HepG2 (cell line): ENCODE measurements around the gene PACS1. TPM values are rescaled to one million over a fixed set of nuclear protein-coding genes. Genes with fewer than 3 reads are reported as not detected.

ENCODE experiments used
- AKAP8 ChIP-seq: sonication (generic); formaldehyde crosslinking; IDR thresholded peaks from 2 replicates; pipeline ENCODE4 v1.5.1; 2020; ENCODE audit warnings: mild to moderate bottlenecking, missing genetic modification reagents
- ATF4 ChIP-seq, 2 experiments: fragments of 450-650 bp in 1 of 2; sonication (generic) in 1 of 2; formaldehyde crosslinking; IDR thresholded peaks; 2 replicates each; pipeline versions ENCODE4 v1.5.0 to v1.8.0; 2020 to 2022; ENCODE audit warnings: mild to moderate bottlenecking in 1 of 2, missing genetic modification reagents in 1 of 2
- ERF ChIP-seq: IDR thresholded peaks from 2 replicates; pipeline ENCODE4 v1.6.1; 2018; ENCODE audit warnings: missing biosample characterization, missing genetic modification reagents
- IKZF5 ChIP-seq: IDR thresholded peaks from 2 replicates; pipeline ENCODE4 v1.6.1; 2018; ENCODE audit warnings: missing genetic modification reagents, mild to moderate bottlenecking, missing compliant biosample characterization
- JDP2 ChIP-seq: sonication (generic); formaldehyde crosslinking; IDR thresholded peaks from 2 replicates; pipeline ENCODE4 v1.8.1; 2022; ENCODE audit warnings: missing genetic modification reagents, borderline replicate concordance
- MAZ ChIP-seq, 2 experiments: sonication (generic) in 1 of 2; formaldehyde crosslinking in 1 of 2; IDR thresholded peaks; 2 replicates each; pipeline versions ENCODE4 v1.5.0 to v1.6.1; 2012 to 2020; ENCODE audit warnings: low read depth in 2 of 2, mild to moderate bottlenecking in 2 of 2, borderline replicate concordance in 1 of 2, improper control_type of control experiment in 1 of 2, low read length in 1 of 2, missing genetic modification reagents in 1 of 2, moderate library complexity in 1 of 2
- PAWR ChIP-seq: sonication (generic); formaldehyde crosslinking; IDR thresholded peaks from 2 replicates; pipeline ENCODE4 v1.4.0; 2020; ENCODE audit warnings: missing genetic modification reagents, mild to moderate bottlenecking, borderline replicate concordance
- RFX1 ChIP-seq: fragments of 450-650 bp; IDR thresholded peaks from 2 replicates; pipeline ENCODE4 v1.6.1; 2017
- SAFB2 ChIP-seq: sonication (generic); formaldehyde crosslinking; IDR thresholded peaks from 2 replicates; pipeline ENCODE4 v1.5.1; 2020; ENCODE audit warnings: missing genetic modification reagents, low read depth, mild to moderate bottlenecking, borderline replicate concordance
- SRF ChIP-seq: IDR thresholded peaks from 2 replicates; pipeline ENCODE4 v1.6.1; 2011; ENCODE audit warnings: mild to moderate bottlenecking, low read depth, low read length, moderate library complexity
- ZNF660 ChIP-seq: sonication (generic); formaldehyde crosslinking; IDR thresholded peaks from 2 replicates; pipeline ENCODE4 v1.5.1; 2020; ENCODE audit warnings: mild to moderate bottlenecking, low read depth, missing genetic modification reagents, borderline replicate concordance
- ZNF781 ChIP-seq: sonication (generic); formaldehyde crosslinking; IDR thresholded peaks from 2 replicates; pipeline ENCODE4 v1.5.1; 2020; ENCODE audit warnings: borderline replicate concordance, mild to moderate bottlenecking, missing genetic modification reagents; ENCODE audit errors: not compliant biosample characterization
- ZNF790 ChIP-seq: sonication (generic); formaldehyde crosslinking; IDR thresholded peaks from 2 replicates; pipeline ENCODE4 v1.8.0; 2022; ENCODE audit warnings: missing genetic modification reagents, mild to moderate bottlenecking, borderline replicate concordance
- ZNF800 ChIP-seq: sonication (generic); formaldehyde crosslinking; IDR thresholded peaks from 2 replicates; pipeline ENCODE4 v1.4.0; 2020; ENCODE audit warnings: missing genetic modification reagents
- polyA plus RNA-seq, 8 experiments: library from polyadenylated mRNA; depleted of rRNA in 3 of 8; stranded (reverse) in 7 of 8; unstranded in 1 of 8; fragments of >200 nt; fragmentation: Illumina TruSeq in 4 of 8; extraction: Trizol in 4 of 8; gene quantifications; 2 replicates each; pipeline versions ENCODE4 v1.2.1 to v1.2.3, GENCODE V29; 2011 to 2016; ENCODE audit warnings: low read depth in 4 of 8, missing spikeins in 1 of 8, mixed read lengths in 1 of 8; ENCODE audit not compliant: insufficient read depth in 1 of 8
- total RNA-seq, 5 experiments: library from RNA; depleted of rRNA; stranded (reverse); fragments of >200 nt; fragmentation: Illumina TruSeq; extraction: Trizol; gene quantifications; 2 replicates each; pipeline ENCODE4 v1.2.3, GENCODE V29; 2016; ENCODE audit warnings: low read depth in 1 of 5
- TF ChIP-seq, protein P1 (sequence below): sonication (generic); formaldehyde crosslinking; IDR thresholded peaks from one replicate; pipeline ENCODE4 v1.5.1; 2020; ENCODE audit warnings: mild to moderate bottlenecking, missing genetic modification reagents; ENCODE audit errors: not compliant biosample characterization

The PACS1 gene
- total and polyA plus RNA-seq, 2 of the 13 experiments (the other 11 are each of a cell fraction or from before 2014, with no cell fraction given) = 7.6 to 8.6 TPM

- no peak for TF ChIP-seq JDP2 (CRISPR knock-in tag)
- no peak for TF ChIP-seq ZNF790 (CRISPR knock-in tag)
- no peak; the same call in 1 of the 2 replicates for TF ChIP-seq ERF
- TF ChIP-seq ZNF800 (CRISPR knock-in tag) = no peak
- TF ChIP-seq ATF4 (CRISPR knock-in tag; IDR thresholded peaks at IDR 0.05) = peak in 1 of 2 experiments; percentile 86; a peak in 2 of 4 replicates
- 0 out of 2 replicates have a peak, but pooled peaks have one; percentile 20 for TF ChIP-seq IKZF5 (CRISPR knock-in tag)
- TF ChIP-seq, protein P1, sequence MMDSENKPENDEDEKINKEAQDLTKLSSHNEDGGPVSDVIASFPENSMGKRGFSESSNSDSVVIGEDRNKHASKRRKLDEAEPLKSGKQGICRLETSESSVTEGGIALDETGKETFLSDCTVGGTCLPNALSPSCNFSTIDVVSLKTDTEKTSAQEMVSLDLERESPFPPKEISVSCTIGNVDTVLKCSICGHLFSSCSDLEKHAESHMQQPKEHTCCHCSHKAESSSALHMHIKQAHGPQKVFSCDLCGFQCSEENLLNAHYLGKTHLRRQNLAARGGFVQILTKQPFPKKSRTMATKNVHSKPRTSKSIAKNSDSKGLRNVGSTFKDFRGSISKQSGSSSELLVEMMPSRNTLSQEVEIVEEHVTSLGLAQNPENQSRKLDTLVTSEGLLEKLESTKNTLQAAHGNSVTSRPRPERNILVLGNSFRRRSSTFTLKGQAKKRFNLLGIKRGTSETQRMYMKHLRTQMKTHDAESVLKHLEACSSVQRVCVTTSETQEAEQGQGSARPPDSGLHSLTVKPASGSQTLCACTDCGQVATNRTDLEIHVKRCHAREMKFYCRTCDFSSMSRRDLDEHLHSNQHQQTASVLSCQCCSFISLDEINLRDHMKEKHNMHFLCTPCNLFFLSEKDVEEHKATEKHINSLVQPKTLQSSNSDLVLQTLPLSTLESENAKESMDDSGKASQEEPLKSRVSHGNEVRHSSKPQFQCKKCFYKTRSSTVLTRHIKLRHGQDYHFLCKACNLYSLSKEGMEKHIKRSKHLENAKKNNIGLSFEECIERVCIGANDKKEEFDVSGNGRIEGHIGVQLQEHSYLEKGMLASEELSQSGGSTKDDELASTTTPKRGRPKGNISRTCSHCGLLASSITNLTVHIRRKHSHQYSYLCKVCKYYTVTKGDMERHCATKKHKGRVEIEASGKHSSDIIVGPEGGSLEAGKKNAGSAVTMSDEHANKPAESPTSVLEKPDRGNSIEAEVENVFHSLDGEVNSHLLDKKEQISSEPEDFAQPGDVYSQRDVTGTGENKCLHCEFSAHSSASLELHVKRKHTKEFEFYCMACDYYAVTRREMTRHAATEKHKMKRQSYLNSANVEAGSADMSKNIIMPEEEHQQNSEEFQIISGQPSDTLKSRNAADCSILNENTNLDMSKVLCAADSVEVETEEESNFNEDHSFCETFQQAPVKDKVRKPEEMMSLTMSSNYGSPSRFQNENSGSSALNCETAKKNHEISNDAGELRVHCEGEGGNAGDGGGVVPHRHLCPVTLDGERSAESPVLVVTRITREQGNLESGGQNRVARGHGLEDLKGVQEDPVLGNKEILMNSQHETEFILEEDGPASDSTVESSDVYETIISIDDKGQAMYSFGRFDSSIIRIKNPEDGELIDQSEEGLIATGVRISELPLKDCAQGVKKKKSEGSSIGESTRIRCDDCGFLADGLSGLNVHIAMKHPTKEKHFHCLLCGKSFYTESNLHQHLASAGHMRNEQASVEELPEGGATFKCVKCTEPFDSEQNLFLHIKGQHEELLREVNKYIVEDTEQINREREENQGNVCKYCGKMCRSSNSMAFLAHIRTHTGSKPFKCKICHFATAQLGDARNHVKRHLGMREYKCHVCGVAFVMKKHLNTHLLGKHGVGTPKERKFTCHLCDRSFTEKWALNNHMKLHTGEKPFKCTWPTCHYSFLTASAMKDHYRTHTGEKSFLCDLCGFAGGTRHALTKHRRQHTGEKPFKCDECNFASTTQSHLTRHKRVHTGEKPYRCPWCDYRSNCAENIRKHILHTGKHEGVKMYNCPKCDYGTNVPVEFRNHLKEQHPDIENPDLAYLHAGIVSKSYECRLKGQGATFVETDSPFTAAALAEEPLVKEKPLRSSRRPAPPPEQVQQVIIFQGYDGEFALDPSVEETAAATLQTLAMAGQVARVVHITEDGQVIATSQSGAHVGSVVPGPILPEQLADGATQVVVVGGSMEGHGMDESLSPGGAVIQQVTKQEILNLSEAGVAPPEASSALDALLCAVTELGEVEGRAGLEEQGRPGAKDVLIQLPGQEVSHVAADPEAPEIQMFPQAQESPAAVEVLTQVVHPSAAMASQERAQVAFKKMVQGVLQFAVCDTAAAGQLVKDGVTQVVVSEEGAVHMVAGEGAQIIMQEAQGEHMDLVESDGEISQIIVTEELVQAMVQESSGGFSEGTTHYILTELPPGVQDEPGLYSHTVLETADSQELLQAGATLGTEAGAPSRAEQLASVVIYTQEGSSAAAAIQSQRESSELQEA (CRISPR knock-in tag) = no peak
- TF ChIP-seq AKAP8 (CRISPR knock-in tag) = no peak
- TF ChIP-seq ZNF660 = no peak
- TF ChIP-seq PAWR = no peak
- peak; percentile 13 for TF ChIP-seq ZNF781 (CRISPR knock-in tag)
- no peak for TF ChIP-seq MAZ (IDR thresholded peaks at IDR 0.05; ENCODE audit: borderline replicate concordance, low read depth, low read length)
- no peak for TF ChIP-seq MAZ (CRISPR knock-in tag; IDR thresholded peaks at IDR 0.05; ENCODE audit: low read depth)
- no peak for TF ChIP-seq SAFB2 (CRISPR knock-in tag)
- TF ChIP-seq RFX1 = no peak
- TF ChIP-seq SRF = no peak
These were observed 49.5 kb downstream of the PACS1 start (continued) for GRCh38 chr11:66119348-66120133.
